GM21723 (cell line): ENCODE data around the gene CRACR2B.

Experiments
- ATAC-seq: cut with Tn5 transposase; IDR thresholded peaks from one replicate; pipeline ENCODE4 v1.9.1; 2021; ENCODE audit warnings: mild to moderate bottlenecking, moderate library complexity; ENCODE audit not compliant: unreplicated experiment

Gene CRACR2B

DNA sequence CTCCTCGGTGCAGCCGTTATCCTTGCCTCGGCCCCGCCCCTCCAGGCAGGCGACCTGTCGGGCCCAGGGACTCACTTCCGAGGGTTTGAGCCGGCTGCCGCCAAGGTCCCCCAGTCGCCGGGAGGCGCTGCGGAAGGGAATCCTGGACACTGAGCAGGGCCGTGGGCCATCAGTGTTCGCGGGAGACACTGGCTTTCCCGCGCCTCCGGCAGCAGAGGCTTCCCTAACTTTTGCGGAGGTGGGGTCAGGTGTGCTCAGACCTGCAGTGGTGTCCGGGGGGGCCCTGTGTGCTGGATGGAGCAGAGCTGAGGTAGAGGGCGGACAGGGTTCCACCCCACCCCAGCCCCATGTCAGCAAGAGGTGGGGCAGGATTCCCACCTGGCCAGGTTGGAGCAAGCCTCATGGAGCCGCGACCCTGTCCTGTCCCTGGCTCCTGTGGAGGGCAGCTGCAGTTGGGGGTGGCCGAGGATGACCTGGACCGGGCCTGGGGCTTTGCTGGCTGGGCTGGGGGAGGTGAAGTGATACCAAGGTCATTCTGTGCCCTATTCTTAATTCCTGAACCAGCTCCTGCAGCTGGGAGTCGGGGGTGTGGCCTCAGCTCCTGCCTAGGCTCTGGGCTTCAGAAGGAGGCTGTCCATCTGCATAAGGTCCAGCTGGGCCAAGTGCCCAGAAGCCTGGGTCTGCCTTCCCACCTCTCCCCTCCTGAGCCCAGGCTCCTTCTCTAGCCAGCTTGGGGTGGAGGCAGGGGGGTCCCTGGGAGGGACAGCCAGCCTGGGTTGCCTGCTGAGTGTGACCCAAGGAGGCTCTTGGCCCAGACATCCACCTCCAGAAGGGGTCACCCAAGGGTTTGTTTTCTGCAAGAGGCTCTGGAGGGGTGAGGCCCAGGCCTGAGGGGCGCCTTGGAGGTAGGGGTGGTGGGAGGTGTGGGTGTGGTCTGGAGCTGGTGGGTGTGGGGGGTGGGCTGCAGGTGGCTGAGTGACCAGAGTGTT lies 23.4 kb downstream of the CRACR2B start:
- ATAC-seq, result no peak

- ATAC-seq, result no peak
Observed at GRCh38 chr11:852762-853161, 25.0 kb downstream of the CRACR2B start.

- no peak for ATAC-seq
Observed at GRCh38 chr11:853682-854448, 26.1 kb downstream of the CRACR2B start.

DNA sequence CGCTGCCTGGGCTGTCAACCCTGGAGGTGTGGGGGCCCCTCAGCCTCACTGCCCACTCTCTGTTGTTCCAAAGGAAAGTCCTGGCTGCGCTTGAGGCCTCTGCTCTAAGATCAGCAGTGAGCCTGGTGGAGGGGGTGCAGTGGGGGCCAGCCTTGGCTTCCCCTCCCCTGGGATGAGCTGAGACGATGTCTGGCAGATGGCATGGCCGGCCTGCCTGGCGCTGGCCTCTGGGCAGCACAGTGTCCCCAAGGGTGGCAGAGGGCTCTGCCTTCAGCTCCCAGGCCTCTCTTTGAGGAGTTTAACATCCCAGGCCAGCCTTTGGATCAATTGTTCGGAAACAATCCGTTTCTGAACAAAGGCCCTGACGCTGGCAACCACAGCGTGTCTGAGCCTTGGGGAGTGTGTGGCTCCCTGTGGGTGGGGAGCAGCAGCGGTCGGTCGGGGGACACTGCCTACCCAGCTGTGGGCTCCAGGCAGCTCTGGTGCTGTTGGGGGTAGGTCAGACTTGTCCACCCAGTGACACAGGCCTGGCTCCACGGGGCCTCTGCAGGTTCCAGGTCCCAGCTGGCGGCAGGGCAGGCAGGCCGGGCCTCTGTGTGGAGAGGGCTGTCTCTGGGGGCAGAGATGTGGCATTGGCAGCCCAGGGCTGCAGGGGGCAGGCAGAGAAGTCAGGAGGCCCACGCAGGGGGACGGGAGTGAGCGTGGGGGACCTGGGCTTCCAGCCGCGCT lies 27.0 kb downstream of the CRACR2B start:
- ATAC-seq, result no peak

- no peak for ATAC-seq
Observed at GRCh38 chr11:855330-855674, 27.6 kb downstream of the CRACR2B start.

DNA sequence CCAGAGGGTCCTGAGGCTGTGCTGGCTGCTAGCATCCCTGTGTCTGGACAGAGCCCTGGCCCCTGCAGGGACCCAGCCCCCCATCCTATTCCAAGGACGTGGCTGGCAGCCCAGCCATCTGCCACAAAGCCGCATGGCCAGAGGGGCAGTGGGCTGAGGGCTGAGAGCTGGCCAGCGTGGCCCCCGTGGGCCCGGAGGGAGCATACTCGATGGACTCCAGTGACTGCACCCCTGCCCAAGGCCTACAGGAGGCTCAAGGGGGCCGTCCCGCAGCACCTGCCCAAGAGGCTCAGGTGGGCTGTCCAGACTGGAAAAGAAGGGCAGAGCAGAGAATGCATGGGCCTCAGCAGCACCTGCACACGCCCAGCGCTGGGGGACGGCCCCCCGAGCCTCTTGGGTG lies 28.1 kb downstream of the CRACR2B start:
- no peak for ATAC-seq

DNA sequence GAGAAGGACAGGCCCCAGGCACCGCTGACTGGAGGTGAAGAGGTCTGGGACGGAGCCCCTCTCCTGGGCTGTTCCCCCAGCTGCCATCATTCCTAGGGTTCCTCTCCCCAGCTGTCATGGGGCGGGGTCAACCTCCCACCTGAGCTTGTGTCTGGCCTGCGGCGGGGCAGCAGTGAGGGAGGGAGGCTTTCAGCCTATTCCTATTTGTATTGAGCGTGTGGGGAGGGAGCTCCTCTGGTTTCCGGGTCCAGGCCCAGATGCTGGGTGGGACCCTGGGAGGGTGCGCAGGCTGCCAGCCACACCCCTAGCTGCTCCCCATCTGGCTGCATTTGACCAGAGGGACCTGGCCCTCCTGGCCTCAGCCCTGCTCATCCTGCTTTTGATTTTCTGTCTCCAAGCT lies 28.7 kb downstream of the CRACR2B start:
- ATAC-seq, result no peak

DNA sequence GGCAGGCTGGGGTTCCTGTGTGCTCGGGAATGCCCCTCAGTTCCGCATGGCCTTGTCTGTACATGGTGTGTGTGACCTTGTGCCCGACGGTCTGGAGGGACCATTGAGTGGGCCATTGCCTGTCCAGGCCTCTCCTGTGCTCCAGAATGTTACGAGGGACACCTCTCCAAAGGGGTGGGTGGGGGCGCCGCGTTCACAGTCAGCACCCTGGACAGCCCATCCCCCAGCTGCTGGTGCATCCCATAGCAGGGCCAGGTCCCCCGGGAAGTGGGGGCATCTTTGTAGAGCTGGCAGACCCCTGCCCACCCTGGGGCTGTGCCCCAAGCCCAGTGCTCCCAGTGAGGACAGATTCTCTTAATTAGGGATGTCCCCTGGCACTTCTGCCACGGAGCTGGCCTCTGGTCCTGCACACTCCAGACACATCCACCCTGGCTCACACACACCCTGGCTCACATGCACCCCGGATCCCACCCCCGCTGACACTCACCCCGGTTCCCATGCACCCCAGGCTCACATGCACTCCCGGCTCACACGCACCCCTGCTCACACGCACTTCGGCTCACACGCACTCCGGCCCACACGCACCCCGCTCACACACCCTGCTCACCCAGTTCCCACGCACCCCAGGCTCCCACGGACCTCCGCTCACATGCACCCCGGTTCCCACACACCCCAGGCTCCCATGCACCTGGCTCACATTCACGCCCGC lies 30.5 kb downstream of the CRACR2B start:
- ATAC-seq, result no peak

DNA sequence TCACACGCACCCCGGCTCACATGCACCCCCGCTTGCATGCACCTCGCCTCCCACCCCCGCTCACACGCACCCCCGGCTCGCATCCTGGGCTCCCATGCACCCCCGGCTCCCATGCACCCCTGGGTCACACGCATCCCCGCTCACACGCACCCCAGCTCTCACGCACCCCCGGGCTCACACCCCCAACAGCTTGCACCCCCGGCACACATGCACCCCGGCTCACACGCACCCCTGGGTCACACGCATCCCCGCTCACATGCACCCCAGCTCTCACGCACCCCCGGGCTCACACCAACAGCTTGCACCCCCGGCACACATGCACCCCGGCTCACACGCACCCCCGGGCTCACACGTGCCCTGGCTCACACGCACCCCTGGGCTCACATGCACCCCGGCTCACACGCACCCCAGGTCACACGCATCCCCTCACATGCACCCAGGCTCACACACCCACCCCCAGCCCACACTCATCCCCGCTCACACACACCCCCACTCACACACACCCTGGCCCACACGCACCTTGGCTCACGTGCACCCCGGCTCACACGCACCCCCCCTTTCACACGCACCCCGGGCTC lies 31.1 kb downstream of the CRACR2B start:
- no peak for ATAC-seq

GRCh38 chr11:859394-860131 lies 31.8 kb downstream of the CRACR2B start:
- ATAC-seq, result no peak

DNA sequence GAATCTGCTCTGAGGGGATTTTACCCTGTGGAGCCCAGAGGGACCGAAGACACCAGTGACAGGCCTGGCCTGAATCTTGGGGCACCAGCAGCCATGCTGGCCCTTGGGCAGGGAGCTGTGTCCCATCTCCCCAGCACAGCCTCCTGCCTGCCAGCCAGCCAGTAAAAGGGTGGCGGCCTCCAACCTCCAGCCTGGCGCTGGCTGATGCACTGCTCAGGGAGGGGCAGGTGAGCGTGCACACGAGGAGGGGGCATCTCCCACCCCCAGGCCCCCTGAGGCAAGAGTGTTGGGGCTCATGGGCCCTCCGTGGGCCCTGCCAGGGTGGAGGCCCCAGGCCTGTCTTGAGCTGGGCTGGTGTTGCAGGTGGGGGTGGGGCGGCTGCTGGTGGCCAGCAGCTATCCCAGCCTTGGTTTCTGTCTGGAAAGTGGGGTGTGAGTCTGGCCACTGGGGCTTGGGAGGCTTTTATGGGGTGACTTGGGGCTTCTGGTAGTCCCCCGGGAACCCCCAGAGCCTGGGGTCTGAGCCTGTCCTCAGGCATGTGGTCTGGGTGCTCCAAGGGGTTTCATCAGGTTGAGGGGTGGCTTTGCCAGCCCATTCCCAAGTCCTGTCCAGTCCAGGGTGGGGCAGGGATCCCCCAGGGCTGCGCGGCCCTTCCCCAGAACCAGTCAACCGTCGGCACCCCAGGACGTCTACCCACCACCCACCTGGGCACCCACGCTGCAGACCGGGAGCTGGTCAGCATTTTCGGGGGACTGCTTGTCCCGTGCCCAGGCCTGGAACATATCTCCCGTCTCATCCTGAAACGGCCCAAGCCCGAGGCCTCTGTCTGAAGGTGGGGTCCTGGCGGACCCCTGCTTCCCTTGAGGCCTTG lies 32.8 kb downstream of the CRACR2B start:
- ATAC-seq, result no peak

- no peak for ATAC-seq
Observed at GRCh38 chr11:861105-861479, 33.4 kb downstream of the CRACR2B start.

DNA sequence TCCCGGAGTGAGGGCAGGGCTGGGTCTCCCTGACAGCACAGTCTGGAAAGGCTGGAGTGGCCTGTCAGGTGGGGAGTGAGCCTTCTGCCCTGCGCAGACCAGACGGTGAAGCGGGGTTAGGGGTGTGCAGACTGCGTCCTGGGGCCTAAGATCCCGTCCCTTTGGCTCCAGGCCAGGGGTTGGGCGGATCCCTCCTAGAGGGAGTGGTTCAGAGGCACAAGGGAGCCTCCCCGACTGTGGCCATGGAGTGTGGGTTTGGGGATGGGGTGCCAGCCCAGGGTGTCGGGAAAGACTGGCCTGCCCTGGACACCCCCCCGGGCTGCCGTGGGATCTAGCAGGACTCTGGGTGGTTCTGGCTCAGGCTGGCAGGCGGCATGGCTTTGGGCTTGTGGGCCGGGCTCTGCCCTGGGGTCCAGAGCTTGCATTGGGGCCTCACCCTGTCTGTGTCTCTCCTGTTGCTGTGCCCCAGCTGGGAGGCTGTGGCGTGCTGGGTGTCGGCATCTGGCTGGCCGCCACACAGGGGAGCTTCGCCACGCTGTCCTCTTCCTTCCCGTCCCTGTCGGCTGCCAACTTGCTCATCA lies 34.5 kb downstream of the CRACR2B start:
- ATAC-seq, result no peak

DNA sequence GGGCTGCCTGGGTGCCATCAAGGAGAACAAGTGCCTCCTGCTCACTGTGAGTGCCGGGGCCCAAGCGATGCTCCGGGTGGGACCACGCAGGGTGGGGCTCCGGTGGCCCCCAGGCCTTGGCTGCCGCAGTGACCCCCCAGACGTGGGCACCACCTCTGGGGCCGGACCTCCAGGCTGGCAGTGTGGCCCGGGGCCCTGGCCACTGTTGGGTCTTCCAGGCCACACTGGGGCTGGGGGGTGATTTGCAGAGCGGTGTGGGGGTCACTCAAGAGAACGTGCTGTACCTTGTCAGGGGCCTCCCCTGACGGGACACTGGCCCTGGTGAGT lies 34.9 kb downstream of the CRACR2B start:
- ATAC-seq, result no peak

DNA sequence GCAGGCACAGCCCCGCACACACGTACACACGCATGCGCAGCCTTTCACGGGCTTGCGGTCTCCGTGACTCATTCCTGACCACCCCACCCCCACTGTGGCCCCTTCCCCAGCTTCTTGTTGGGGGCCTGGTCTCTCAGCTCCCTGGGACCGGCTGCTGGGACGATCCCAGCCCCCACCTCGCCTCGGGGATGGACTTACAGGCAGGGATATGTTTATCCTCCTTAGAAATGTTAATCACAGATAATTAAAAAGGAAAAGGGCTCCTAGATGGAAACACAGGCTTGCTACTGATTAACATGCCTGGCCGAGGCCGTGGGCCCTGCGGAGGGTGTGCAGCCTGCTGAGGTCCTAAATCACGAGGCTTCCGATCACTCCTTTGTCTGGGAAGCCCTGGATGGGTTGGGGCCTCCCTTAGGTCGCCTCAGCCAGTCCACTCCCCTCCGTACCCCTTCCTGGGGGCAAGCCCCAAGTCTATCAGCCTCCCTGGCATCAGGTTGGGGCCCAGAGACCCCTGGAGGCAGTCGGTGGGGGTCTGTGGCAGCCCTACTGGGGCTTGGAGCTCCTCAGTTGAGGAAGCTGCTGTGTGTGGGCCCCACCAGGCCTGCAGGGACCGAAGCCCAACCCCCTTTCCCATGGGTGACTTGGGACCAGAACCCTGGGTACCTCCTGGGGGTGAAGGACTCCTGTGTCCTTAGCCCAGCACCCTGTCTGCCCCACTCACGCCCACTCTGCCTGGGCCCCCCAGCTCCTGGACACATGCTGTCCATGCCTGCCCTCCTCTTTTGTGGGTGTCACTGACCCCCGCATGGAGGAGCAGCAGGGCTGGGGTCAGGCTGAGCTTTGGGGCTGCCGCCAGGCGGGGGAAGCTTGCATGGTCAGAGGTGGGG lies 35.5 kb downstream of the CRACR2B start:
- ATAC-seq, result no peak

DNA sequence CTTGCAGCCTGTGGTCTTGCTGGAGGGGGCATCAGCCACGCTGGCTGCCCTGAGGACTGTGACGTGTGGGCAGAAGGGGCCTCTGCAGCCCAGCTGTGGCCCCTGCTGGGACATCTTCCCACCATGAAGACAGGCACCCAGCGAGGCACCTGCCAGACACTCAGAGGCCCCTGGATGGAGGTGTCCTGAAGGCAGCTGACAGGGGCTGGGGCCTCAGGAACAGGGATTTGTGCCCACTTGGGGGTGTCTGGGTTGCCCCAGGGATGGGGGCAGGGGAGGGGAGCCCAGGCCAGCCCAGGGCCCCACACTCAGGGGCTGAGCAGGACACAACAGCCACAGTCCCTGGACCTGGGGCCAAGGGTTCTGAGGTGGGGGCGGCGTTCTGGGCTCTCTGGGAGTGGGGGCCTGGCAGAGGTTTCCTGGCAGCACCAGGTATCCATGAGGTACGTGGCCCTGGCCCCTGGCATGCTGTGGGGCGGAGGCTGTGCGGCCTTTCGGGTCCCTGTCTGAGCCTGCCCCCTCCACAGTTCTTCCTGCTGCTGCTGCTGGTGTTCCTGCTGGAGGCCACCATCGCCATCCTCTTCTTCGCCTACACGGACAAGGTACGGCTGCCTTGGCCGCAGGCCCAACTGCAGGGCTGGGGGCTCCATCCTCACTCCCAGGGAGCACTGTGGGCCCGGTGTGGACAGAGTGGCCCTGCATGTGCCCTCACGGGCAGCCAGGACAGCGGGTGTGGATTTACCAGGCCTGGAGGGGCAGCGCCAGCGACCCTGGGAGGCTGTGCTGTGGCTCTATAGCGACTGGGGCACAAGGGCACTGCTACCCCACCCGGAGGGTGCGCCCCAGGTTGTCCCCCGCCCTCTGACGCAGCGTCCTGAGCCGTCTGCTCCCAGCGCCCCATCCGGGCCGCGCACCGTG lies 36.5 kb downstream of the CRACR2B start:
- ATAC-seq, result no peak

DNA sequence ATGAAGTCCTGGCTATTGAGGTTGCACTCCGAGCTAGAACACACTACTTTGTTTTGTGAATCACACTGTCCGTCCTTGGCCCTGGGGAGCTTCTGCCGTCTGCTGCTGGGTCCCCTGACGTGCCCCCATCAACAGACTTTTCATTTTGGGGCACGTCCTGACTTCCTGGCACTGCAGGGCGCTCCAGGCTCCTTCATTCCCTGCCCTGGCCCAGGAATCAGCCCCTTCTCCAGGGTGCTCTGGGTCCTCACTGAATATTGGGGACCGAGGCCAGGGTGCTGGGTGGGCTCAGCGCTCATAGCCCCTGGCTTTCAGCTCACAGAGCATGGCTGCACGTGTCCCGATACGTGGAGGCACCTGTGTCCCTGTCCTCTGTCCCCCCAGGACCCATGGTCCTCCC lies 37.2 kb downstream of the CRACR2B start:
- no peak for ATAC-seq
